G401 (cell line): ENCODE results near the gene KDM4F. TPM values are rescaled to one million over a fixed set of nuclear protein-coding genes. Genes with fewer than 3 reads are reported as not detected.

ENCODE experiments used
- DNase-seq: peaks from one replicate; pipeline ENCODE4 v3.0.0-alpha.2; 2015; ENCODE audit warnings: low spot score
- in situ Hi-C: cut with HindIII; loops from 2 replicates; pipeline ENCODE4 v1.10.0; 2016; ENCODE audit warnings: low sequenced_read_pairs, mixed read lengths
- total RNA-seq: library from RNA; depleted of rRNA; stranded (reverse); fragments of >200 nt; shearing (Covaris generic); gene quantifications from 2 replicates; pipeline ENCODE4 v1.2.3, GENCODE V29; 2014; rRNA removed

Gene KDM4F
- total RNA-seq, 1 experiment from 2014 or later, result not detected

DNA sequence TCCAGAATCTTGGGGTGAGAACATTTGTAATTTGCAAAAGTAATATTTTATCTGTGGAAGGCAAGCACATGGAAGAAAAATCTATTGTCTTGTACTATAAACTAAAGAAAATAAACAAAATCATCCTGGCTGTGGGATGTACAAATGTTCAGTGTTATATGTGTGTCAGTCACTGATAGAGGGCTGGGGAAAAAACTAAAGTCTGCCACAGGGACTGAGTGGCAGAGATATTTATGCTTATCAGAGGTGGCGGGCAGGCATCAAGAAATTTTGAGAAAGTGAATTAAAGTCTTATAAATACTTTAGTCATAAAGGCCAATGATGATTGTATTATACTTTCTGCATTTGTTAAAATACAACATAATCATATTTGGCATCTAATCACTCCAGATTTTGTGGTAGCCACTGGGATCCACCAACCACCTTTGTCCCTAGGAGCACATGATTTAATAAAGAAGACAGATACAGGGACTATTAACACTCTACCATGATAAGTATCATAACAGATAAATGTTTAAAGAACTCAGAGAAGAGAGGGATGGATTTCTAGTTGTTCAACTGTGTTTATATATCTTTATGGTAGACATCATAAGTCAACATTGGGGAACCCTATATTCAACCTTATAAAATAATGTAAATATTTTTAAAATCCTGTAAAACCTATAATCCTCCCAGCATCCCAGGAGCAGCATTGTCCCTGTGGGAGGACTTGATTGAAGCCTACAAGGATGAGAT, 37.8 kb downstream of the KDM4F start:
- DNase-seq, result no peak
- in situ Hi-C loops, result no loop called here

DNA sequence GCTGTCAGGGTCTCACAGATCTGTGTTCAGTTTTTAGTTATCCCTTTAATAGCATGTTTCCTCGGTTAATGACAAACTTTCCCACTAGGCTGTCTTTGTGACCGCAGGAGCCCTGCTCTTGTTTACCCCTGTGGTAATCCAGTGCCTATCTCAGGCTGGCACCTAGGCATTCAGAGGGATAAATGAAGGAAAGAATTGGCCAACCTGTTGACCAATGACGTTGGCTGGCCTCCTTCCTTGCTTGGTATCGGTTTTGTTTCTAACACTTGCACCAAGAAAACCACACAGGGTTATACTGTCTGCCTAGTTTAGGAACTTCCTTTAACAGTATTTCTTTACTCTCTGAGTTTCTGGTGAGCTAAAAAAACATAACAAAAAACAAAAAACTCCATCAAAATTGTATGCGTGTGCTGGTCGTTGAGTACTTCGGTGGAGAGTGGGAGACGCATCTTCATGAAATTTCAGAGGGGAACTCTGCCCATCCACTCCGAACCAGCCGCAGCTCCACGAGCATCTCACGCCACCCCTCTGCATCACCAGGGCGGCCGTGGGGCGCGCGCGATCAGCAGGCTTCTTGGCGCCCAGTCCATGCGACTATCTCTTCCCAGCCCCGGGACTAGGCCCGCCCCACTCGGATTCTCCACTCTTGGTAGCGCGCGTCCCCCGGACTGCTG, 39.9 kb downstream of the KDM4F start:
- DNase-seq, result peak; percentile 59
- in situ Hi-C loops, result no loop called here

DNA sequence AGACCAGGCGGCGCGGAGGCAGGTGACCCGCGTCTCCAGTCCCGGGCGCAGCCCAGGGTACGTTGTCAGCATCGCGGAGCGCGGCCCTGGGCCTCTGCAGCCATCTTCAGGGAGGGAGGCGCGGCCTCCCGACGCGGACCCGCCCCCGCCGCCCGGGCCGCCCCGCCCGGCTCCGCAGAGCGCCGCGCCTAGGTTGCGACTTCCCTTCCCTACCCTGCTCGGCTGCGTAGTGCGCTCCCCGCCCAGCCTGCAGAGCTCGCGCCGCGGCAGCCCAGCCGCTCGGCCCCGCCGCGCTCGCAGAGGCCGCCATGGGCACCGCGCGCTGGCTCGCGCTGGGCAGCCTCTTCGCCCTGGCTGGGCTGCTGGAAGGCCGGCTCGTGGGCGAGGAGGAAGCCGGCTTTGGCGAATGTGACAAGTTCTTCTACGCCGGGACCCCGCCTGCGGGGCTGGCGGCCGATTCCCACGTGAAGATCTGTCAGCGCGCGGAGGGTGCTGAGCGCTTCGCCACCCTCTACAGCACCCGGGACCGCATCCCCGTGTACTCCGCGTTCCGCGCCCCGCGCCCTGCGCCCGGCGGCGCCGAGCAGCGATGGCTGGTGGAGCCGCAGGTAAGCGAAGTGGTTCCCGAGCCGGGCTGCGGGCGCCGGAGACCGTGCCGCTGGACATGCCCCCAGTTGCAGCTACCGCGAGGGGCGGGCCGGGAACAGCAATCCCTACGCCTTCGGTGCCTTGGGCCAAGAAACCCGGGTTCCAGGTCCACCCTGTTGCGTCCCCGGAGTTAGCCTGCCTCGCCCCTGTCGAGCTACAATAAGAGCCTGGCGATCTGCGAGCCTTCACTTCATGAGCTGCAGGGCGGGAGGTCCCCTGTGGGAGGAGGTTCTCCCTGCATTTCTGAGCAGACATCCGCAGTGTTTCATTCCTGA, 40.7 kb downstream of the KDM4F start, which contains the start of gene ENDOD1:
Gene ENDOD1 (plus strand): TSS at position 227 of the 923 bp plus-strand sequence. CDS start 82 bp downstream, at position 309.
- DNase-seq, result peak; percentile 84
- in situ Hi-C loops, result no loop called here

DNA sequence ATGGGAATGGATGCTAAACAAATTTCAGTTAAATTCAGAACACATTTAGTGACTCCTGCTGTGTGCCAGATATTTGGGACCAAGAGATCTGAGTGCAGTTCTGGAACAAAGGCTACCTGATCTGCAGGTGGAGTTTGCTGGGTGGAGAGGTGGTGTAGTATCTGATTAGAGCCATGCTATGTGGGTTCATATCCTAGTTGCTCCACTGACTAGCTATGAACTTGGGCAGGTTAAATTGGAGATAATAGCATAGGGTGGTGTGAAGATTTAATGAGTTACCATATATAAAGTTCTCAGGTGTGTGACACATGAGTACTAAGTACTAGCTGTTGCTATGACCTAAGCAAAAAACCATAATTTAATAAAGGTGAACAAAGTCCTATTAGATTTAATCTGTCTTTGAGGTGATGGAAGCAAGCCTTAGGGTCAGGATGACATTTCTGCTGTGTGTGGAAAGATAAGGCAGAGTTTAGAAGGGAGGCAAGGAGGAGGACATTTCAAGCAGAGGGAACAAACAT, 42.5 kb downstream of the KDM4F start:
- in situ Hi-C loops, result no loop called here
- no peak for DNase-seq

DNA sequence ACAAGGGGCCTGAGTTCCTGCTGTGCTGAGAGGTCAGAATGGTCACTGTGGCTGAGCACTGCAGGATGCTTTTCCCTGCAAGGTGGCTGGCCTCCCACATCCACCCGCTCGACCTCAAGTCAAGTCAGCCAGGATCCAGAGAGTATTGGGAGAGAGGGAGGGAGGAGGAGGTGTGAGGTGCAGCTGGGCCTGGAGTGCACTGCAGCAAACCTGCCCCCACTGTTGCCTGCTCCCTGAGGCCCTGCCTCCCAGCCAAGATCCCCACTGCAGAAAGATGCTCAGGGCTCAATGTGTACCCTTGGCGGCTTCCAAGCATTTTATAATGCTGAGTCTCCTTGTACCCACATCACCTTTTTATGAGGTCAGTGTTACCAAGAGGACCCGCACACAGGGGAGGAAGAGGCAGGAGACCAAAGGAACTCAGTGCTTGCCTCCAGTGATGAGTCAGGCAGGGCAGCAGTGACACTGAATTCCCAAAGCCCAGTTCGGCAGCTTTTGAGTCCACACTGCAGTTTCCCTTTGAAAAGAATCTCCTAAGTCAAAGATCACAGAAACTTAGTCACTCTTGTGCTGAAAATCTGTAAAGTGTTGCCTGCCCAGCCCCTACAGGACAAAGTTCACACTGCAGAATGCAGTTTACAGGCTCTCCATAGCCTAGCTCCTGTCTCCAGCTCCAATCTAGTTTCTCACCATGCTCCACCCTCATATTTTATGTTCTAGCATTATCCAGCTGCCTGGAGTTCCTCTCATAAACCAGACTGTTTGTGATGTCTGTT, 43.5 kb downstream of the KDM4F start:
- peak; percentile 41 for DNase-seq
- in situ Hi-C loops, result no loop called here

DNA sequence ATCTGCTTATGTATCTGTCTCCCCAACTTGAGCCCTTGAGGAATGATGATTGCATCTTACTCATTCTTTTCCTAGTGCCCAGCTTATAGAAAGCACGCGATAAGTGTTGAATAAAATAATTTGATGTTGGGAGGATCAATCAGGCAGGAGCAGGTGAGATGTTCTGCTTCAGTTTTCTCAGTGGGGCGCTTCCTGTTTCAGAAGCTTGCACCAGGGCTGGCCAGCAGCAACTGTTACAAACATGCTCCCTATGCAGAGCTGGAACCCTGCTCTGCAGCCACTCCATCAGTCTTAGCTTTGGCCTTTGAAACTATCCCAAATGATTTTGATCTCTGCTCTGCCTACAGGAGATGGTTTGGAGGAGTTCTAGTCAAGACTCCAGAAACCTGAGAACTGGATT, 44.3 kb downstream of the KDM4F start:
- no peak for DNase-seq
- in situ Hi-C loops, result no loop called here

DNA sequence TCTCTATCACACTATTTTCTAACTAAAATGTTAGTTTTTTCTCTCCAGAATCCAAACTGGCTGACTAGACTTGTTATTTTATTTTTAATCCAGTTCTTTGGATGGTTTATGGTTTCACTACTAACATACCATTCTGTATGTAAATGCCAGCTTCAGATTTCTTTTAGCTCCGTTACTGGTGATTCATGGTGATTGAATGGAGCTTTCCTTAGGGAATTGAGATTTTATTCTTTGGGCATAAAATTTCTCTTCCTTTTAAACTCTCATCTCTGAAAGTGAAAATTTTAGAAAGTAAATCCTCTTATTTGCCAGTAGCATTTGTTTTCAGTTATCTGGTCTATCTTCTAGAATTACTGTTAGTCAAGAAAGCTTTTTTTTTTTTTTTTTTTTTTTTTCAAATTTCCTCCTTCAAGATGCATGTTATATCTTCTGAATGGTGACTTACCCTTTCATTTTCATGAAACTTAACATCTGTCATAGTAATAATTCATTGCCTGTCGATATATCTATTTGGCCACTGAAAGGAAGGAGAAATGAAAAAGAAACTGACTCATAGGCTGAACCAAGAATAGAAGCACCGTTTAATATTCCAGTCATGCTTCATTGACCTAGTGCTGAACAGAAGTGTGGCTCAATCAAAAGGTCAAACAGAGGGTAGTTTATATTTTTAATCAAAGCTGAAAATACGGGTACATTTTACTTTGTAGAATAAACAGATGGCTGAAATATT, 46.8 kb downstream of the KDM4F start:
- no peak for DNase-seq
- in situ Hi-C loops, result no loop called here

DNA sequence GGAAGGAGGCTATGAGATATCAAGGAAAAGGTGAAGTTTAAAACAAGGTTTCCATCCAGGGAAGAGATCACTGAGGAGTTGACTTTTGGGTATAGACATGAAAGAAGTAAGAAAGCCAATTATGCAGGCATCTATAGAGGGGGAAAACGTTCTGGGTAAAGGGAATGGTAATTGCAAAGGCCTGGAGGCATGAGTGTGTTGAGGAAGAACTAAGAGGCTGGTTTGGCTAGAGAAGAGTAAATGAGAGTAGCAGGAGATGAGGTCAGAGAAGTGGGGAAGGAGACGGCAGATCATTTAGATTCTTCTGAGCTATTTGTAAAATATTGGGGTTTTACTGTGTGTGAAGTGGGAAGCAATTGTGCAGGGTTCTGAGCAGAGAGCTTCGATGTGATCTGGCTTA, 48.0 kb downstream of the KDM4F start:
- DNase-seq, result no peak
- in situ Hi-C loops, result no loop called here

DNA sequence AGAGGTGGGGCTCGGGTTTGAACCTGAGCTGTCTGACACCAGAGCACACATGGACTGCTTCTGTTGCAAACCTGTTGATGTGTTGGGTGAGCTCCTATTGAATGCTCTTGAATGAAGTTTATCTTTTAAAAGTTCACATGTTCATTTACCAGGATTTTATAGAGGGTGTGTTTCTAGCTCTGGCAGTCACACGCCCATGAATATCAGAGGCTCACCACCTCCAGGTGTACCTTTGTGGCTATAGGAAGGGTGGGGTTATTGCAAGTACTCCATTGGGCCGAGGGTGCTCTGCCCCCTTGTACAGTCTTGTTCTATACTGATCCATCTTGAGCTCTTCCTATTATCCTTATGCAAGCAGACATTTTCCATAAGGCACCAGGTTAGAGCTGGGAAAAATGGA, 49.6 kb downstream of the KDM4F start:
- DNase-seq, result no peak
- in situ Hi-C loops, result no loop called here

DNA sequence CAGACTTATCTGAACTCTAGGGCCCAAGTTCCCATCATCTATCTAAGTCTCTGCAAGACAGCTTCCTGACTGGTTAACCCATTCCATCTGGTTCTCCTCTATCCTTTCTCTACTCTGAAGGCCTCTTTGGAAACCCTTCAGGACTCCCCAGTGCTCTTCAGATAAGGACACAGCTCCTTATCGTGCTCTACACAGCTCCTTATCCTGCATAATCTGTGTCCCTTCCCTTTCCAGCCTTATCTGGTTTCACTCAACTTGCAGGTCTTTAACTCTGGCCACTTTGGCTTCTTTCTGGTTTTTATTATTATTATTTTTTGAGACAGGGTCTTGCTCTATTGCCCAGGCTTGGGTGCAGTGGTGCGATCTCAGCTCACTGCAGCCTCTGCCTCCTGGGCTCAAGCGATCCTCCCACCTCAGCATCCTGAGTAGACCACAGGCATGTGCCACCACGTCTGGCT, 51.0 kb downstream of the KDM4F start:
- in situ Hi-C loops, result no loop called here
- no peak for DNase-seq

Other genes starting within 250 kb of the KDM4F start
- 54.1 and 57.2 TPM in 2 replicates for gene CWC15, start 75.9 kb upstream of the KDM4F start, total RNA-seq
- gene KDM4D, start 75.7 kb upstream of the KDM4F start, total RNA-seq, result 2.7 and 4.9 TPM in 2 replicates
- gene KDM4E, start 24.2 kb upstream of the KDM4F start, total RNA-seq, result 0.20 TPM in 1 of 2 replicates, not detected in the other
- gene SRSF8, start 17.5 kb downstream of the KDM4F start, total RNA-seq, result 24.3 and 26.4 TPM in 2 replicates
- 0.64 and 1.2 TPM in 2 replicates for gene ENDOD1, start 40.4 kb downstream of the KDM4F start, total RNA-seq
- gene SESN3, start 181.8 kb downstream of the KDM4F start, total RNA-seq, result 0.12 and 1.1 TPM in 2 replicates